Right atrium auricular region (tissue), 2 donors: ENCODE measurements around the gene RNF212. TPM values are rescaled to one million over a fixed set of nuclear protein-coding genes. Genes with fewer than 3 reads are reported as not detected.

Experiments
- DNase-seq: peaks from one replicate; pipeline ENCODE4 v3.0.0-alpha.2; 2019; ENCODE audit warnings: low spot score
- H3K27ac ChIP-seq, 2 donors: fragments of 200-600 bp; sonication (generic); 1 replicate in 1 of 2; 2 replicates in 1 of 2; pipeline ENCODE4 v1.5.1; 2016 to 2019
- H3K27me3 ChIP-seq, 2 donors: fragments of 200-600 bp; sonication (generic); one replicate each; pipeline versions ENCODE4 v1.5.1 to v1.6.0; 2017 to 2019
- H3K36me3 ChIP-seq: fragments of 200-600 bp; sonication (generic); one replicate; pipeline ENCODE4 v1.5.1; 2016
- H3K4me1 ChIP-seq, 2 donors: fragments of 200-600 bp; sonication (generic); one replicate each; pipeline versions ENCODE4 v1.5.1 to v1.6.0; 2017 to 2019
- H3K4me3 ChIP-seq, 2 donors: fragments of 200-600 bp; sonication (generic); 1 replicate in 1 of 2; 2 replicates in 1 of 2; pipeline ENCODE4 v1.5.1; 2017 to 2019; ENCODE audit warnings: mild to moderate bottlenecking in 1 of 2, moderate library complexity in 1 of 2
- H3K9me3 ChIP-seq, 2 donors: fragments of 200-600 bp; sonication (generic); one replicate each; pipeline ENCODE4 v1.5.1; 2019
- total RNA-seq, 2 donors: library from RNA; depleted of rRNA; stranded (reverse); fragments of >200 nt; gene quantifications; one replicate each; pipeline ENCODE4 v1.1.0, GENCODE V29; 2016
- TF ChIP-seq, protein P1 (sequence below), 2 donors: fragments of 200-600 bp; sonication (generic); IDR thresholded peaks; one replicate each; pipeline ENCODE4 v1.5.1; 2019; ENCODE audit warnings: antibody characterized with exemption in 2 of 2

The RNF212 gene
- total RNA-seq, 2 donors from 2014 or later, result 1.9 TPM

DNA sequence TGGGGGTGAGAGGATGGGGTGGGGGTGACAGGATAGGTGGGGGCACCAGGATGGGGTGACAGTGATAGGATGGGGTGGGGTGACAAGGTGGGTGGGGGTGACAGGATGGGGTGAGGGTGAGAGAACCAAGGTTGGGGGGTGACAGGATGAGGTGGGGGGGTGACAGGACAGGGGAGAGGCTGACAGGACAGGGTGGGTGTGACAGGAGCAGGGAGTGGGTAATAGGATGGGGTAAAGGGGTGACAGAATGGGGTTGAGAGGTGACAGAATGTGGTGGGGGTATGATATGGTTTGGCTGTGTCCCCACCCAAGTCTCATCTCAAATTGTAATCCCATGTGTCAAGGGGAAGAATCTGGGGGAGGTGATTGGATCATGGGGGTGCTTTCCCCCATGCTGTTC, 26.0 kb downstream of the RNF212 start:
- Histone ChIP-seq H3K9me3 (no peaks in the 10 kb centered on the region), H3K4me3 (no peak overlapping the region), H3K27me3 (no peaks in the 10 kb centered on the region), H3K36me3 (no peaks in the 10 kb centered on the region), H3K27ac (no peak overlapping the region), H3K4me1 (no peaks in the 10 kb centered on the region)
- DNase-seq, result no peak
- TF ChIP-seq, protein P1, sequence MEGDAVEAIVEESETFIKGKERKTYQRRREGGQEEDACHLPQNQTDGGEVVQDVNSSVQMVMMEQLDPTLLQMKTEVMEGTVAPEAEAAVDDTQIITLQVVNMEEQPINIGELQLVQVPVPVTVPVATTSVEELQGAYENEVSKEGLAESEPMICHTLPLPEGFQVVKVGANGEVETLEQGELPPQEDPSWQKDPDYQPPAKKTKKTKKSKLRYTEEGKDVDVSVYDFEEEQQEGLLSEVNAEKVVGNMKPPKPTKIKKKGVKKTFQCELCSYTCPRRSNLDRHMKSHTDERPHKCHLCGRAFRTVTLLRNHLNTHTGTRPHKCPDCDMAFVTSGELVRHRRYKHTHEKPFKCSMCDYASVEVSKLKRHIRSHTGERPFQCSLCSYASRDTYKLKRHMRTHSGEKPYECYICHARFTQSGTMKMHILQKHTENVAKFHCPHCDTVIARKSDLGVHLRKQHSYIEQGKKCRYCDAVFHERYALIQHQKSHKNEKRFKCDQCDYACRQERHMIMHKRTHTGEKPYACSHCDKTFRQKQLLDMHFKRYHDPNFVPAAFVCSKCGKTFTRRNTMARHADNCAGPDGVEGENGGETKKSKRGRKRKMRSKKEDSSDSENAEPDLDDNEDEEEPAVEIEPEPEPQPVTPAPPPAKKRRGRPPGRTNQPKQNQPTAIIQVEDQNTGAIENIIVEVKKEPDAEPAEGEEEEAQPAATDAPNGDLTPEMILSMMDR (IDR thresholded peaks at IDR 0.05), result no peak

GRCh38 chr4:1086011-1086410, 27.4 kb downstream of the RNF212 start:
- TF ChIP-seq, protein P1 (IDR thresholded peaks at IDR 0.05), result no peak
- Histone ChIP-seq H3K4me1 (no peaks in the 10 kb centered on the region), H3K4me3 (no peak overlapping the region), H3K36me3 (no peaks in the 10 kb centered on the region), H3K27me3 (no peaks in the 10 kb centered on the region), H3K27ac (no peak overlapping the region), H3K9me3 (no peaks in the 10 kb centered on the region)
- no peak for DNase-seq

DNA sequence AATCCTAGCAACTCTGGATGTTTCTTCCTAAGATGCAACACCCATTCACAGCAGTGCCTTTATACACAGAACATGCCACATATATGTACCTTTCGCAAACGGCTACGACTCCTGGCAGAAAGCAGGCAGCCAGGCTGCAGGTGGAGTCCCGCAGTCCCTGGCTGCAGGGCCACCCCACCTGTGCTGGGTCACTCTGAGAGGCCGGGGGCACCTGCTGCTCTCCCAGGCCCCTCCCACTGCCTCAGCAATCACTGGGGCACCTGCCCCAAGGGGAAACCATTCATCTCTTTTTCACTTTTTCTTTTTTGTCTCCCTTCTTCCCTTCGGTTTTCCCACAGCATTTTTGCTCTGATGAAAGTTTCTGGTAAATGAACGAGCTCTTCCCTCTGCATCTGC, 28.0 kb downstream of the RNF212 start:
- Histone ChIP-seq H3K9me3 (no peaks in the 10 kb centered on the region), H3K4me3 (no peak overlapping the region), H3K36me3 (no peaks in the 10 kb centered on the region), H3K27me3 (no peaks in the 10 kb centered on the region), H3K27ac (no peak overlapping the region), H3K4me1 (no peaks in the 10 kb centered on the region)
- TF ChIP-seq, protein P1 (IDR thresholded peaks at IDR 0.05), result no peak
- DNase-seq, result no peak

- no peak for DNase-seq
- no peaks in the 10 kb centered on the region for H3K27me3 ChIP-seq
Observed at GRCh38 chr4:1084796-1085403, 28.5 kb downstream of the RNF212 start.

GRCh38 chr4:1084394-1084793, 29.0 kb downstream of the RNF212 start:
- Histone ChIP-seq H3K4me1 (no peaks in the 10 kb centered on the region), H3K36me3 (no peaks in the 10 kb centered on the region), H3K4me3 (no peak overlapping the region), H3K9me3 (no peaks in the 10 kb centered on the region), H3K27ac (no peak overlapping the region), H3K27me3 (no peaks in the 10 kb centered on the region)
- DNase-seq, result no peak
- TF ChIP-seq, protein P1 (IDR thresholded peaks at IDR 0.05), result no peak

More at GRCh38 chr4:1084796-1085403, 28.5 kb downstream of the RNF212 start:
- H3K9me3 ChIP-seq, result no peaks in the 10 kb centered on the region
- no peak overlapping the region for H3K4me3 ChIP-seq
- no peaks in the 10 kb centered on the region for H3K4me1 ChIP-seq
- TF ChIP-seq, protein P1 (IDR thresholded peaks at IDR 0.05), result no peak
- H3K27ac ChIP-seq, result no peak overlapping the region
- H3K36me3 ChIP-seq, result no peaks in the 10 kb centered on the region
